ENCODE data around the gene DNAJC1.

The DNAJC1 gene

DNA sequence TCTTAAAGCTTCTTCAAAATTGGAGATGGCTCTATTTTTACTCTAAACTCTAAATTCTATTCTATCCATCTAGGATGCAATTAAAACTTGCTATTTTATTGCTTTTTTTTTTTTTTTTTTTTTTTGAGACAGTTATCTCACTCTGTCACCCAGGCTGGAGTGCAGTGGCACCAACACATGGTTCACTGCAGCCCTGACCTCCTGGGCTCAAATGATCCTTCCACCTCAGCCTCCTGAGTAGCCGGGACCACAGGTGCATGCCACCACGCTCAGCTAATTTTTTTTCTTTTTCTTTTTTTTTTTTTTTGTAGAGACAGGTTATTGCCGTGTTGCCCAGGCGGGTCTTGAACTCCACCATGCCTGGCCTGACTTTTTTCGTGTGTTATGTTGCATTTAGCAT, 41.2 kb downstream of the DNAJC1 start:
- DNase-seq (ENCODE audit: low read depth, low spot score) = no peak

DNA sequence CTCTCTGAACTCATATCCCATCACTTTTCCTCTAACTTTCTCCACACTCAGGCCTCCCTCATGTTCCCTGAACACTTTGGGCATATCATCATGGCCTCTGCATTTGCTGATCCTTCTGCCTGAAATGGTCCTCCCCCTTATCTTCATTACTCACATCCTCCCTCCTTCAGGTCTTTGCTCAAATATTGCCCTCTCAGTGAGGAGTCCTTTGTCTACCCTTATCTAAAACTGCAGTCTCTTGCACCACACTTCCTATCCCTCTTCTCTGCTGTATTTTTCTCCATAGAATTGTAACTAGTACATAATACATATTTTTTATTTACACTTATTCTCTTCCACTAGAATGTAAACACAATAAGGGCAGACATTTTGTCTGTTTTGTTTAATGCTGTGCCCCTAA, 41.7 kb downstream of the DNAJC1 start:
- no peak for DNase-seq (ENCODE audit: low read depth, low spot score)

DNA sequence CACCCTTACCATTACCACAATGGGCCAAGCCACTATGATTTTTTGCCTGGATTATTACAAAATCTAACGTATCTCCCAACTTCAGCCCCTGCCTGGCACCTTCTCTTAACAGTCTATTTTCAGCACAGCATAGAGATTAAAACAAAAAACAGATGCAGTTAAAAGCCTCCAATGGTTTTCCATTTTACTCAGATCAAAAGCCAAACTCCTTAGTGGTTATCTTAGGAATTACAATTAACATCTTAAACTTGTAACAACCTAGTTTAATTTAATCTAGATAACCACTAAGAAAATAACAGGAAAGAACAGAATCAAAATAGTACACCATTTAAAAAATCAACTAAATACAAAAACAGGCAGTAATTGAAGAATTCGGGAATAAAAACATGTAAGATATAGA, 43.5 kb downstream of the DNAJC1 start:
- DNase-seq (ENCODE audit: low read depth, low spot score) = no peak

DNA sequence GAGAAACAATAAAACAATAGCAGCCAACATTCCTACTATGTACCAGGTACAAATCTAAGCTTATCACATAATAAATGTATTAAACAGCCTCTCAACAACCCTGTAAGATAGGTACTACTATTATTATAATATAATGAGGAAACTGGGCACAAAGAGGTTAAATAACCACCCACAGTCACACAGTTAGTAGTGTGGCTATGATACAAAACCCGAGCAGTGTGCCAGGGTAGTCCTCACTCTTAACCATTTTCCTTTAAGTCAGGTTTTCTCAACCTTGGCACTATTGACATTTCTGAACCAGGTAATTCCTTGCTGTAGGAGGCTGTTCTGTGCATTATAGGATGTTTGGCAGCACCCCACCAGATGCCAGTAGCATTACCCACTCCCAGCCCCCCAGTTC, 48.8 kb downstream of the DNAJC1 start:
- DNase-seq (ENCODE audit: low read depth, low spot score) = no peak

DNA sequence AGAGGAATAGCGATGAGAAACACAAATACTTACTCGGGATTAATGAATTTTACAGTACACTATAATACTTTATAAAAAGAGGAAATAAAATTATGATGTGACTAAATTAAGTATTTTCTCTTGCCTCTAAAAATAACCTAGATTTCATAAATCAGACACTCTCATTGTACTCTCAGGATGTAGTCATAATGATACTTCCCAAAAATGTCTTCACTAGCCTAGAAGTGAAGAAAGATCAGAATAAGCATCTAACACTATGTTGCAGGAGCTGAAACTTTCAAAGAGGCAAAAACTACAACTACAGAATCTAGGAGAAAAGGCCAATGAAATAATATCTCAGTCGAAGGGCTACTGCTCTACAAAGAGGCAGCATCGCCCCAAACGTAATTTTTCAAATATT, 49.4 kb downstream of the DNAJC1 start:
- no peak for DNase-seq (ENCODE audit: low read depth, low spot score)

DNA sequence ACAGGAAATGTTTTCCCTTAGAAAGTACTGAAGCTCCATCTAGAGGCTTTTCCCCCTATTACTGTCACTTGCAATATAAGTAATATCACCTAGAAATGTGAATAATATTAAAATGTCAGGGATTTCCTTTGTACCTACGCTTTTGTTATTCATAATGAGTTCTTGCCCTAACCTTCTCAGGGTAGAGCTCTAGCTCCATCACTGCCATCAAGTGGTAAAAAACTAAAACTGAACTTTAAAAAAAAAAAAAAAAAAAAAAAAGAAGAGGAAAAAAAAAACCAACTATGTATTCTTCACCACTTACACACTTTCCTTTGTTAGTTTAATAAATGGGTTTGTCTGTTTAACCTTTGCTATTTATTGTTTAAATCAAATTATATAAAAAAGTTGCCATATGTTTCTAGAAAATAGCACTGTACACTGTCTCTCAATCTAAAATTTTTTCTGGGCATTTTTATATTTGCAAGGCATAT, 49.9 kb downstream of the DNAJC1 start:
- DNase-seq (ENCODE audit: low read depth, low spot score) = no peak

DNA sequence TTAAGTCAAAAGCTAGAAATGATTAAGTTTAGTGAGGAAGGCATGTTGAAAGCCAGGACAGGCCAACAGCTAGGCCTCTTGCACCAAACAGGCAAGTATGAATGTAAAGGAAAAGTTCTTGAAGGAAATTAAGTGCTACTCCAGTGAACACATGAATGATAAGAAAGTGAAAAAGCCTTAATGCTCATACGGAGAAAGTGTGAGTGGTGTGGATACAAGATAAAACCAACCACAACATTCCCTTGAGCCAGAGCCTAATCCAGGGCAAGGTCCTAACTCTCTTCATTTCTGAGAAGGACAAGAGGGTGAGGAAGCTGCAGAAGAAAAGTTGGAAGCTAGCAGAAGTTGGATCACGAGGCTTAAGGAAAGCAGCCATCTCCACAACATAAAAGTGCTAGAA, 53.0 kb downstream of the DNAJC1 start:
- no peak for DNase-seq (ENCODE audit: low read depth, low spot score)

DNA sequence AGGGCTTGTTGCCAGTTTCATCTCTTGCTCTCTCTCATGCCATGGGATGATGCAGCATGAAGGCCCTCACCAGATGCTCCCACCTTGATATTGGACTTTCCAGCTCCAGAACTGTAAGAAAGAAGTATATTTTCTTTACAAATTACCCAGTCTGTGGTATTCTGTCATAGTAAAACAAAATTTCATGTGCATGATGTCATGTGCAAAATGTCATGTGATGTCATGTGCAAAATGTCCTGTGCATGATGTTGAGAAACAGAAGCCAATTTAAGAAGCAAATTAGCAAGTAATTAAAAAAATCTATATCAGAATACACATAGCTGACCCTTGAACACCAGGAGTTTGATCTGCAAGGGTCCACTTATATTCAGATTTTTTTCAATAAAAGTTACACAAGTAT, 56.6 kb downstream of the DNAJC1 start:
- DNase-seq (ENCODE audit: low read depth, low spot score) = no peak

DNA sequence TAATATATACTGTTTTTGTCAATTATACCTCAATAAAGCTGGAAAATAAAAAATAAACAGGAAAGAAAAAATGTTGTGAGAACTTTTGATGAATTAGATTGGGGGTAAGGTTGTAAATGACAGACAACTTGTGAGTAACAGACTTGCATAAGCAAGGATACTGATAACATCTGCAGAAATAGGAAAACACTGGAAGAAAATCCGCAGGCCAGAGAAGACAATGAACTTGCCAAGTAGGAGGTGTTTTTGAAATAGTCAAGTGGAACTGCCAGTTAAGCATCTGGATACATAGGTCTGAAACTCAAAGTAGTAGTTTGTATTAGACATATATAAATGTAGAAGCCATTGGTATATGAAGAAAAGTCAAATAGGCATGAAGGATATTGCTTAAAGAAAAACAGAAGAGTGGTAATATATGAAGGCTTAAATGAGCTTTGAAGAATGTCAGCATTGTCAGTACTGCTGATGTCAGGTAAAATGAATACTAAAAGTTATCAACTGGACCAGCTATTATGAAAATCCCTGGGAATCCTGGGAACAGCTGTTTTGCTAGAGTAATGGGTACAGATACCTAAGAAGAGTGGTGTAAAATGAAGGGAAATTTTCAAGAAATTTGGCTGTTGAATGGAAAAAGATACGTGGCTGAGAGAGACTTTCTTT, 58.7 kb downstream of the DNAJC1 start:
- no peak for DNase-seq (ENCODE audit: low read depth, low spot score)

DNA sequence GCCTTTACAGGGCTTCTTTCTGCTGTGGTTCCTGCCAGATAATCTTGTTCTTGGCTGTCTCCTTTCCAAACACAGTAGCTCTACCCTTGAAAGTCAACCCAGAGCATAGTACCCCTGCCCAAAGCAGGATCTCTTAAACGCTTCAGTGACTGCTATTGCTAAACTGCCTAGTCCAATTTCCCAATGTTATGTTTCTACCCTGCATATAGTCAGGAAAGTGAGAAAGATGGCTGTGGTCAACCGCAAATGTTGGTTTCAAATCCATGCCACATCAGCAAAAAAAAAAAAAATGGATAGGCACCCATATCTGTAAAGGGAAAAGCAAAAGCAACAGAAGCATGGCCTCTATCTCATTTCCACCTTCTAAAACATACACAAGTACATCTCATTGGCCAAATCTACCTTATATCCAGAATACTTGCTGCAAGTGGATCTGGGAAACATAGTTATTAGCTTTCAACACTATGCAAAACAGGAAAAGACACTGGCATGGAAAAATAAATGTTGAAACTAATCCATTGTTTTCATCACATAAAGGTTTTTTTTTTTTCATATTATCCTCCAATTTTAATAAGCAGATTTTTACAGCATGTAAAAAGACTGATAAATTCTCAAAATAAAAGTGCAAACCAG, 59.8 kb downstream of the DNAJC1 start:
- no peak for DNase-seq (ENCODE audit: low read depth, low spot score)

DNA sequence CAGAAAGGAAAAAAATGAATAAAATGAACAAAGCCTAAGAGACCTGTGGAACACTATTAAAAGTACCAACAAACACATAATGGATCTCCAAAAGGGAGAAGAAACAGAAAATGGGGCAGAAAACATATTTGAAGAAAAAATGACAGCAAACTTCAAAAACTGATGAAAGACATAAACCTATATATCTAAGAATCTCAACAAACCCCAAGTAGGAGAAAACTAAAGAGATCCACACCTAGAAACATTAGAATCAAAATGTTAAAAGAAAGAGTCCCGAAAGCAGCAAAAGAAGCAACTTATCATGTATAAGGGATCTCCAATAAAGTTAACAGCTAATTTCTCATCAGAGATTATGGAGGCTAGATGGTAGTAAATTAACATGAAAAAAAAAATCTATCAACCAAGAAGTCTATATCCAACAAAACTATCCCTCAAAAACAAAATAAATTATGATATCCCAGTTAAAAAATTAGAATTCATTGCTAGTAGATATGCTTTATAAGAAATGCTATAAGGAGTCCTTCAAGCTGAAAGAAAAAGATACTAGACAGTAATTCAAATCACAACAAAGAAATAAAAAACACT, 68.0 kb downstream of the DNAJC1 start:
- DNase-seq (ENCODE audit: low read depth, low spot score) = no peak

DNA sequence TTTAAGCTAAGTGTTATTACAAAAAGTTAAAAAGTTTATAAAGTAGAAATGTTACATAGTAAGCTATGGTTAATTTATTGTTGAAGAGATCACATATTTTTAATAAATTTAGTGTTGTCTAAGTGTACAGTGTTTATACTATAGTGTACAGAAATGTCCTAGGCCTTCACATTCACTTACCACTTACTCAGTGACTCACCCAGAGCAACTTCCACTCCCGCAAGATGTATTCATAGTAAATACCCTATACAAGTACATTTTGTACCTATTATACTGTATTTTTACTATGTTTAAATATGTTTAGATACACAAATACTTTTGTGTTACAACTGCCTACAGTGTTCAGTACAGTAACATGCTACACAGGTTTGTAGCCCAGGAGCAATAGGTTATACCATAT, 69.2 kb downstream of the DNAJC1 start:
- no peak for DNase-seq (ENCODE audit: low read depth, low spot score)

DNA sequence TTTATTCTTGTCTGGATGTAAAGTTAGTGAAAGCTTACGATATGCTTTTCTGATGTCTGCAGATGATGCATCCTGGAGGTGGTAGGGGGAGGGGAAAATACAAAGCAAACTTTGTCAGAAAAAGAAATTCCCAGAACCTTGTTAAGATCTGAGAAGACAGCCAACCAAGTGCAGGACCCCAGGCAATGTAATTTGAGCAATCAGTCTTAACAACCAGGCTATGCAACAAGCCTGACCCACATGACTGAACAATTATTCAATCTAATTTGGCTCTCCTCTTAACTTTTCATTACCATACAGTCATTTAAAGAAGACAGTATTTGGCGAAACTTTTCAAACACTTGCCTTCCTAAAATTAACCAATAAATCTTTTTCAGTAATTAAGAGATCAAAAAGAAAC, 74.5 kb downstream of the DNAJC1 start:
- DNase-seq (ENCODE audit: low read depth, low spot score) = no peak

DNA sequence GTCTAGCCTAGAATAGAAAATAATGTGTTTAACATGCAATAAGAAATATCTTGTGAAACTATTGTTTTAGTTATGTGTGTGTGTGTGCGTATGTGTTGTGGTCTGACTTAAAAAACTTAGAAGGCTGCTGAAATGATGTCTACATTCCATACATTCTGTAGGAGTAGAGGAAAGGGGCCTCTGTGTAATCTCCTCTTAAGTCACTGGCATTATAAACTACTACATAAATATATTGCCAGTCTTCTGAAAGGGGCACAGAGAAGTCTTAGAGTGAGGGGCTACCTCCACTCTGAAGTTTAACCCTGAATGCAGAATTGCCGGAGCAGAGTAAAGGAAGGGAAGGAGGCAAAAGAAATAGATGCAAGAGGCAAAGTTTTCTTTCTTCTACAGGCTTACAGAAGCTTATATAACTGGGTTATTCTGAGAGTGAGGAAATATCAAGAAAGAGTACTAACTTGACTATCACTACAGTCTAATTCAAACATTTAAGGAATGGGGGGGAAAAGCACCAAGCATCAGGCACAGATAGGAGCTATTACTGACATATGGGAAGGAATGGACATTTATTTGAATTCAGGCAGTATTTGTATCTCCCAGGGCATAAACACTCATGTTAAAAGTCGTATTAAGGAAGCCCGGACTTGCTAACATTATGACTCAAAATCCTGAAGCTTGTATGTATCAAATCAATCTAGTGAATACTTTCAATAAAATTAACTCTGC, 75.7 kb downstream of the DNAJC1 start:
- no peak for DNase-seq (ENCODE audit: low read depth, low spot score)

DNA sequence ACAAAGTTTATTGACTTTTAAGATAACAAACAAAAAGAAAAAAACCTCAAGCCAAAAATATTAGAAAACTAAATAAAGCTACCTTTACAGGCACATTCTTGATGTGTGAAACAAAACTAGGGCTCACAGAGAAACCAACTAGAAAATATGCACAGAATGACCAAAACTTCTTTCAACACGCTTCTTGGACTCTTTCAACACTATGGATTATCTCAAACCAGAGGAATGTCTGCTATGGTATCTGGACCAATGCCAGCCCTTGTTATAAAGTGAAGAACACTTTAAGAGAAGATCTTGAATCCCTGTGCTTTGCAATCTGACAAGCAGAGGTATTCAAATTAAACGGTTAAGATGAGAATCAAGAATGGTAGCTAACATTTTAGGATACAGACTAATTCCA, 76.6 kb downstream of the DNAJC1 start:
- no peak for DNase-seq (ENCODE audit: low read depth, low spot score)

DNA sequence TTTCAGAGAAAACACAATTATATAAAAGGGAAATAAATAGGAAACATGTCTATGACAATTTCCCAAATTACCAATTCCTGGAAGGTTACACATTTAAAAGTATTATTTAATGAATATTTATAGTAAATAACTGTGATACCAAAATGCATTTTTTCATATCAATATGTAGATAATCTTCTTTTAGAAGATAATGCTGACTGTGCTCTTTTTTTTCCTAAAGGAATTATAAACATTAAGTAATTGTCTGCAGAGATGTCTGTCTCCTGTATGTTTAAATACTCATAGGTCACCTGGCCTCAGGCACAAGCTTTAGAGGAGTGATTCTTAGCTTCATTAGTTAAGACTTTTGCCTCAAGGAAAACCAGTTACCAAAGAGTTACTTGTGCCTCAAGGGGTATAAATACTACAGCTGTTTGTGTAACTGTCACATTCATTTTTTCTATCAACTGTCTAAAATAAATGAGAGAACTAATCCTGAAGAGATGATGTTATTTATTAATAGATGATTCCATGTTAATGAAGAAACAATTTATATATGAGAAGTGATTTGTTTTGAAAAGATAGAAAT, 77.1 kb downstream of the DNAJC1 start:
- no peak for DNase-seq (ENCODE audit: low read depth, low spot score)

DNA sequence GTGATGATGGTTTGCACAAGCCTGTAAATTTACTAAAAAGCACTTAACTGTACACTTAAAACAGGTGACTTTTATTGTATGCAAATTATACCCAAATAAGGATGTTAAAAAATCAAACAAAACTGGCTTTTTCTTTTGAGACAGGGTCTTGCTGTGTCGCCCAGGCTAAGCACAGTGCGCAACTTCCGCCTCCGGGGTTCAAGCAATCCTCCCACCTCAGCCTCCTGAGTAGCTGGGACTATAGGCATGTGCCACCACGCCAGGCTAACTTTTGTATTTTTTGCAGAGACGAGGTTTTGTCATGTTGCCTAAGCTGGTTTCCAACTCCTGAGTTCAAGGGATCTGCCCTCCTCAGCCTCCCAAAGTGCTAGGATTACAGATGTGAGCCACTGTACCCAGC, 77.7 kb downstream of the DNAJC1 start:
- no peak for DNase-seq (ENCODE audit: low read depth, low spot score)

DNA sequence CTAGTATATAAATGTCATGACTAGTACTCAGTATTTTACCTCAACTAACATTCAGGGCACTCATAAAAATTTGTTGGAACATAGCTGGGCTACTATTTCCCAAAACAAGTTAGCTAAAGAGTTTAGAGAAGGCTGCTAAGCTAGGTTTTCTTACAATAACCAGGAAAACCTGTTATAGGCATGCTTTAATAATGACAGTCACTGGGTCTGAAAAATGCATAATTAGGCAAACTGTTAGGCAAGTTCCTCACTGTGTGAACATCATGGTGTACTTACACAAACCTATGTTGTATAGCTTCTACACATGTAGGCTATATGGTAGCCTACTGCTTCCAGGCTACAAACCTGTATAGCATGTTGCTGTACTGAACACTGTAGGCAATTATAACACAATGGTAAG, 79.0 kb downstream of the DNAJC1 start:
- DNase-seq (ENCODE audit: low read depth, low spot score) = no peak

DNA sequence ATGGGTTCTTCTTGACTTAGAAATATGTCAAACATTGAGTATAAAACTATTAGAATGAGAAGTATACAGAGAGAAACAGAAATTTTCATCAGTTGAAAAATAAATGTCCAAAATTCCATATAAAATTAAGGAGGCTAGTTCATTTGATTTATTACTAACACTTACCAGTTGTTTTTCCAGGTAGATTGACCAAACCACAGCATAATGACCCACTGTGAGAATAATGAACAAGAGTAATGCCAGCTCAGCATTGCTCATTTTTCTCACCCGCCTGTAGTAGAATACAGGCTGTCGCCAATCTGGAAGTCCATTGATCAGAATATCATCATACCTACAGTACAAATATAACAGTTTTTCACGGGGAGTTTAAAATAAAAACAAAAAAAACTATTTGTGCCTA, 82.9 kb downstream of the DNAJC1 start:
- no peak for DNase-seq (ENCODE audit: low read depth, low spot score)

DNA sequence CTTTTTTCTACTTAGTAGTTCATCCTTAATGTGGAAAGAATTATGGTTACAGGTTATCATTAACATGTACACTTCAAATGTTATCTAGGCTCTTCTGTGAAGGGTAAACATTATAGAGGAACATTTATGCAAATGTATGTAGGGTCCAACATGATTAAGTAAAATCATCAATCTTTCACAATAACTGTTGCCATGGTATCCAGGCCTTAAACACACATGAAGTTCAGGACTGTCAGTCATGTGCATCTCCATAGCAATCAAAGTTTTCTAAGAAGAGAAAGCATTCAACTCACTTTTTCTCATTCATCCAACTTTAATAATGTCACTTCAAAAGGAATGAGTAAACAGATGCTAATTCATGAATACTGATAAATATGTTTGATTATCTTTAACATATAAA, 83.6 kb downstream of the DNAJC1 start:
- no peak for DNase-seq (ENCODE audit: low read depth, low spot score)

DNA sequence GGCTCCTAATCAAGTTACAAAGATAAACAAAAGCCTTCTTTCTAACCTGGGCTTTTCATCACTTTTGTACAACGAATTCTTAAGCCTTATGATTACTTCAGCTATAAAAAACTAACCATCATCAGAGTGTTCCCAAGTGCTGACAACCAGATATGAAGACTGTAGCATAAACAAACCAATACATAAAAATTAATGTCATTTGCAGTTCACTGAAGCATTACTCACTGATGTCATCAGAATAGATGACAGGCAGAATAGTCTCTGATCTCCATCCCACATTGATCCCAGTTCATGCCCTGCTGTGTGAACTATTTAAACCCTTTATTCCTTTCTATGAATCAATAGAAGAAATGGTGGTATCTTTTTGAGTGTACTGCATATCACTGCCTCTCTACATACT, 84.4 kb downstream of the DNAJC1 start:
- no peak for DNase-seq (ENCODE audit: low read depth, low spot score)

DNA sequence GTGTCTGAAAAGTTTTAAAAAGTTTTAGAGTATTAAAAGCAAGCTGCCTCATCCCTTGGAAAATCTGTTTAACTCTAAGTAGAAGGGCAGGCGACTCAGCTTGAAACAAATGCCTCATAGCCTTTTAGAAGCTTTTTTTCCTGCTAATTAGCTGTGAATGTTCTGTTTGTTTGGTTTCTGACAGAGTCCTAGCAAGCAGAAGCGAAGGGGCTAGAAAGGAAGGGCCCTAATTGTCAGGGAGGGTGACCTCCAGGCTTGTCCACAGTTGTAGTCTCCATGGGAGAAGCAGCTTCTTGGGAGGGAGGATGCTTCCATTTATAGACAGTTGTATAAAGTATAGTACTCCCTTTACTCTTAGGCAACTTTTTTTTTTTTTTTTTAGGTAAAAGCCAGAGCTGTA, 90.9 kb downstream of the DNAJC1 start:
- no peak for DNase-seq (ENCODE audit: low read depth, low spot score)

Data from iPS DF 19.7 (cell line).